HG03066 (cell line): ENCODE measurements around the gene CYP2F1.

Experiments
- ATAC-seq: cut with Tn5 transposase; IDR thresholded peaks from one replicate; pipeline ENCODE4 v1.9.1; 2021; ENCODE audit warnings: low read depth; ENCODE audit not compliant: unreplicated experiment

CYP2F1 gene

DNA sequence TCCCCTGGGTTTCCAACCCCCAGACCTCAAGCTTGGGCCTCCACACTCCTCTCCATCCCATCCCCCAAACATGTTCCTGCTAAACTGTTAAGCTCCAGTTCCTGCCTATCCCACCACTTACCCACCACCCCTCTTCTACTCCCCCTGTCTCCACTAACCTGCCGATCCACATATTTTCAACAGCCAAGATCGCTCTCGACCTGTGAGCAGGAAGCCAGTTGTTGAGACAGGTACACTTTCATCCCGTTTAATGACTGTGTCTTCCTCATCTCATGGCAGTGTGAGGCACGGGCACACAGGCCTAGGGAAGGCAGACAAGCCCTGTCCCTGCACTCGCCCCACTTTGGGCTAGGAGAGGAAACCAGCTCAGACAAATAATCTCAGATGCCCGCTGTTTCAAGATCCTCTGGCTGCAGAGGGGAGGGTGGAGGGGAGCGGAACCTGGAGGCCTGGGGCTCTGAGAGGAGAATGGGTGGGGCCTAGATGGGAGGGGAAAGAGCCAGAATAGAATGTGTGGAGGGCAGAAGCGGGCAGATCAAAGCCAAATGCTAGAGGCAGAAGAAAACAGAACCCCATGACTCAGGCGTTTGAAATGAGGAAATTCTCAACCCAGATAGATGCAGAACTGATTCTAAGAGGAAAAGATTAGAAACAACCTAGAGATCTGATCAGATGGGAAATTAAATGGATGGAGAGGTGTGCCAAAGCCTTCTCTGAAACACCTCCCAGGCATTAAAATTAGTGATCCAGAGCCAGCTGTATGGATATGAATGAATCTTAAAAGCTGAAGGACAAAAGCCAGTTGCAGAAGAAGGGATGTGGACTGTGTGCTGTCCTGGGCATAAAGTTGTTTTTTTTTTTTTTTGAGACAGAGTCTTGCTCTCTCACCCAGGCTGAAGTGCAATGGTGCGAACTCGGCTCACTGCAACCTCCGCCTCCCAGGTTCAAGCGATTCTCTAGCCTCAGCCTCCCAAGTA lies 61.9 kb downstream of the CYP2F1 start:
- ATAC-seq, result no peak
